ENCODE measurements around the gene NBPF1.
"Not testable (repeated sequence)": the region's sequence is repeated elsewhere in the genome, so short reads cannot be mapped to it uniquely, and the experiment has no call there.

The NBPF1 gene

GRCh38 chr1:16611164-16611563, 2.2 kb downstream of the NBPF1 start:
- not testable (repeated sequence) for H3K9me3 Mint-ChIP-seq; DNase-seq (ENCODE audit: low spot score in 2 of 2); H3K27me3 Mint-ChIP-seq; H3K4me3 Mint-ChIP-seq; ATAC-seq (replicated peaks; ENCODE audit: extremely low read depth, poor library complexity, severe bottlenecking); H3K36me3 Mint-ChIP-seq (ENCODE audit: insufficient read depth); H3K4me1 Mint-ChIP-seq; H3K27ac Mint-ChIP-seq (ENCODE audit: low read depth)

- not testable (repeated sequence) for ATAC-seq (replicated peaks; ENCODE audit: extremely low read depth, poor library complexity, severe bottlenecking); H3K36me3 Mint-ChIP-seq (ENCODE audit: insufficient read depth); H3K27ac Mint-ChIP-seq (ENCODE audit: low read depth); H3K4me1 Mint-ChIP-seq; H3K27me3 Mint-ChIP-seq; H3K4me3 Mint-ChIP-seq; H3K9me3 Mint-ChIP-seq; DNase-seq (ENCODE audit: low spot score in 2 of 2)
Measured at GRCh38 chr1:16610553-16610952, 2.8 kb downstream of the NBPF1 start.

GRCh38 chr1:16609761-16610160, 3.6 kb downstream of the NBPF1 start:
- H3K4me3 Mint-ChIP-seq; DNase-seq (ENCODE audit: low spot score in 2 of 2); H3K4me1 Mint-ChIP-seq; H3K27ac Mint-ChIP-seq (ENCODE audit: low read depth); H3K36me3 Mint-ChIP-seq (ENCODE audit: insufficient read depth); ATAC-seq (replicated peaks; ENCODE audit: extremely low read depth, poor library complexity, severe bottlenecking); H3K9me3 Mint-ChIP-seq; H3K27me3 Mint-ChIP-seq: not testable (repeated sequence)

- H3K36me3 Mint-ChIP-seq (ENCODE audit: insufficient read depth), result no peaks in the 10 kb centered on the region
- no peak overlapping the region for H3K27ac Mint-ChIP-seq (ENCODE audit: low read depth)
- no peaks in the 10 kb centered on the region for H3K4me1 Mint-ChIP-seq
- H3K4me3 Mint-ChIP-seq, result no peak overlapping the region
- no peaks in the 10 kb centered on the region for H3K9me3 Mint-ChIP-seq
- H3K27me3 Mint-ChIP-seq, result no peaks in the 10 kb centered on the region
- DNase-seq (ENCODE audit: low spot score in 2 of 2) (no peak), ATAC-seq (replicated peaks; ENCODE audit: extremely low read depth, poor library complexity, severe bottlenecking) (no peak)
Measured at GRCh38 chr1:16608838-16609560, 4.4 kb downstream of the NBPF1 start.

GRCh38 chr1:16607853-16608815, 5.2 kb downstream of the NBPF1 start:
- DNase-seq (ENCODE audit: low spot score in 2 of 2); H3K27ac Mint-ChIP-seq (ENCODE audit: low read depth); H3K9me3 Mint-ChIP-seq; H3K36me3 Mint-ChIP-seq (ENCODE audit: insufficient read depth); H3K4me3 Mint-ChIP-seq; H3K27me3 Mint-ChIP-seq; H3K4me1 Mint-ChIP-seq; ATAC-seq (replicated peaks; ENCODE audit: extremely low read depth, poor library complexity, severe bottlenecking): not testable (repeated sequence)

- H3K9me3 Mint-ChIP-seq, result no peaks in the 10 kb centered on the region
- H3K4me1 Mint-ChIP-seq, result no peaks in the 10 kb centered on the region
- no peak for ATAC-seq (replicated peaks; ENCODE audit: extremely low read depth, poor library complexity, severe bottlenecking)
- no peak overlapping the region for H3K4me3 Mint-ChIP-seq
- DNase-seq (ENCODE audit: low spot score in 2 of 2), result no peak
- H3K36me3 Mint-ChIP-seq (ENCODE audit: insufficient read depth), result no peaks in the 10 kb centered on the region
- H3K27me3 Mint-ChIP-seq, result no peaks in the 10 kb centered on the region
- H3K27ac Mint-ChIP-seq (ENCODE audit: low read depth), result no peak overlapping the region
Measured at GRCh38 chr1:16607433-16607851, 5.9 kb downstream of the NBPF1 start.

- H3K4me3 Mint-ChIP-seq; H3K36me3 Mint-ChIP-seq (ENCODE audit: insufficient read depth); H3K4me1 Mint-ChIP-seq; DNase-seq (ENCODE audit: low spot score in 2 of 2); H3K9me3 Mint-ChIP-seq; H3K27me3 Mint-ChIP-seq; ATAC-seq (replicated peaks; ENCODE audit: extremely low read depth, poor library complexity, severe bottlenecking); H3K27ac Mint-ChIP-seq (ENCODE audit: low read depth): not testable (repeated sequence)
Measured at GRCh38 chr1:16606666-16607432, 6.5 kb downstream of the NBPF1 start.

- Mint-ChIP-seq H3K4me1 (no peaks in the 10 kb centered on the region), H3K9me3 (no peaks in the 10 kb centered on the region), H3K36me3 (ENCODE audit: insufficient read depth) (no peaks in the 10 kb centered on the region), H3K27ac (ENCODE audit: low read depth) (no peak overlapping the region), H3K27me3 (no peaks in the 10 kb centered on the region), H3K4me3 (no peak overlapping the region)
- ATAC-seq (replicated peaks; ENCODE audit: extremely low read depth, poor library complexity, severe bottlenecking) (no peak), DNase-seq (ENCODE audit: low spot score in 2 of 2) (no peak)
Measured at GRCh38 chr1:16605532-16606505, 7.5 kb downstream of the NBPF1 start.

- no peak overlapping the region for H3K4me3 Mint-ChIP-seq
- H3K9me3 Mint-ChIP-seq, result no peaks in the 10 kb centered on the region
- H3K36me3 Mint-ChIP-seq (ENCODE audit: insufficient read depth), result no peaks in the 10 kb centered on the region
- H3K4me1 Mint-ChIP-seq, result no peaks in the 10 kb centered on the region
- ATAC-seq (replicated peaks; ENCODE audit: extremely low read depth, poor library complexity, severe bottlenecking) (no peak), DNase-seq (ENCODE audit: low spot score in 2 of 2) (no peak)
- H3K27me3 Mint-ChIP-seq, result no peaks in the 10 kb centered on the region
- H3K27ac Mint-ChIP-seq (ENCODE audit: low read depth), result no peak overlapping the region
Measured at GRCh38 chr1:16605213-16605525, 8.2 kb downstream of the NBPF1 start.

- not testable (repeated sequence) for H3K4me1 Mint-ChIP-seq; H3K36me3 Mint-ChIP-seq (ENCODE audit: insufficient read depth); ATAC-seq (replicated peaks; ENCODE audit: extremely low read depth, poor library complexity, severe bottlenecking); H3K27me3 Mint-ChIP-seq; H3K9me3 Mint-ChIP-seq; DNase-seq (ENCODE audit: low spot score in 2 of 2); H3K4me3 Mint-ChIP-seq; H3K27ac Mint-ChIP-seq (ENCODE audit: low read depth)
Measured at GRCh38 chr1:16604514-16605212, 8.7 kb downstream of the NBPF1 start.

GRCh38 chr1:16603623-16604022, 9.7 kb downstream of the NBPF1 start:
- DNase-seq (ENCODE audit: low spot score in 2 of 2); H3K36me3 Mint-ChIP-seq (ENCODE audit: insufficient read depth); H3K27ac Mint-ChIP-seq (ENCODE audit: low read depth); ATAC-seq (replicated peaks; ENCODE audit: extremely low read depth, poor library complexity, severe bottlenecking); H3K27me3 Mint-ChIP-seq; H3K4me1 Mint-ChIP-seq; H3K9me3 Mint-ChIP-seq; H3K4me3 Mint-ChIP-seq: not testable (repeated sequence)
